ENCODE results near the gene OR51I1.

The OR51I1 gene

GRCh38 chr11:5421811-5422210 lies 19.5 kb downstream of the OR51I1 start, which contains the start of gene OR51Q1:
OR51Q1 (plus strand) TSS chr11:5422111; CDS start chr11:5422201, 90 bp downstream.
- TF ChIP-seq CTCF (IDR thresholded peaks at IDR 0.05) = no peak

- TF ChIP-seq CTCF (IDR thresholded peaks at IDR 0.05) = no peak
These were observed 20.3 kb downstream of the OR51I1 start for GRCh38 chr11:5420993-5421392.

DNA sequence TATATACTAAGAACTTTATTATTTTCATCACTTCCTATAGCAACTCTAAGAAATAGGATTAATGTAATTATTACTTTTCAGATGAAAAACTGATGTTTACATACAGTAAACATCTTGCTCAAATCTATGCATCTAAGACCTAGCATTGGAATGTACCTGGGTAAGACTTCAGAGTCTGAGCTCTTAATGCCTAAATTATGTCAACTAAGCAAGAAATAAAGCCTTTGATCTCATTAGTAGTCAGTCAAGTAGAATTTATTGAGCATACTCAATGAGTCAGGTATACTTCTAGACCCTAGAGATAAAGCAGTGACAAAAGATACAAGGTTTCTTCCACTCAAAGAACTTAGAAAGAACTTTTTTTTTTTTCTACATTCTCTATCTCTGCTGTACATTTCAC lies 36.1 kb downstream of the OR51I1 start:
- TF ChIP-seq CTCF (IDR thresholded peaks at IDR 0.05) = no peak

- no peak for TF ChIP-seq CTCF (IDR thresholded peaks at IDR 0.05)
These were observed 42.4 kb downstream of the OR51I1 start for GRCh38 chr11:5398936-5399335.

DNA sequence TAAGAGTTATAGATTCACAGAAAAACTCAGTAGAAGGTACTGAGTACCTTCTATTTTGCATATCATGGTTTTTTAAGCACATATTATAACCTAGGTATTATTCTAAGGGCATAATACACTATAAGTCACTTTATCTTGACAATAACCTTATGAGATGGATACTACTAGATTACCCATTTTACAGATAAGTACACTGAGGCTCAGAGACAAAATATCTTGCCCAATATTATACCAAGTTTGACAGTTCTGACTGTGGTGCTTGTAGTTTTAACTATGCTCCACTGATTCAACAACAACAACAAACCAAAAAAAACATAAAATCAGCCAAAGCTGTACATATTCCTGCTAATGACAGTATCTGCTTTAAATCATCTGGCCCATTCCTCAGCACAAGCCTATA lies 47.2 kb downstream of the OR51I1 start:
- TF ChIP-seq CTCF (IDR thresholded peaks at IDR 0.05) = no peak
